Stimulated activated CD4-positive, alpha-beta T cell treated with anti-CD3 and anti-CD28 coated beads, Interleukin-15, amount 100 ng/mL, for 1 hour (primary cell): Measurements from ENCODE around the gene MS4A8.
"Not testable (repeated sequence)": the region's sequence is repeated elsewhere in the genome, so short reads cannot be mapped to it uniquely, and the experiment has no call there.

Experiments used
- DNase-seq, 2 donors: peaks; one replicate each; pipeline ENCODE4 v3.0.0-alpha.2; 2020; ENCODE audit warnings: low read depth in 1 of 2, low spot score in 1 of 2

MS4A8 gene

DNA sequence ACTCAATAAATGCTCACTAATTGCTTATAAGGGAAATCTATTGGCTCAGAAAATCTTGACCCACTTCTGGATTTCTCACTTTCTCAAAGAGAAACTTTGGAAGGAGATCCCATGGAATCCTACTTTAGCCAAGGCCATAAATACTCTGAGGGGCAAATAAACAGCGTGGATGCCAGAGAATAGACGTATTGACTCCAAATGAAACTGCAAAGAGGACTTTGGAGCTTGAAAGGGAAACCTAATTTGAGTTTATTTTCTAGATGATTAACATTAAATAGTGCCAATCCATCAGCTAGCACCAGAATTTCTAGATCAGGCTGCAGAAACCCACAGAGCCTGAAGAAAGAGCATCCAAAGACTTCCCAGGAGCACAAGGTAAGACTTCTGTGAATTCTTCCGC lies 25.0 kb downstream of the MS4A8 start, which contains the start of gene MS4A18:
TSS of gene MS4A18 (plus strand) at position 301 of the 400 bp plus-strand sequence.
- DNase-seq = no peak

DNA sequence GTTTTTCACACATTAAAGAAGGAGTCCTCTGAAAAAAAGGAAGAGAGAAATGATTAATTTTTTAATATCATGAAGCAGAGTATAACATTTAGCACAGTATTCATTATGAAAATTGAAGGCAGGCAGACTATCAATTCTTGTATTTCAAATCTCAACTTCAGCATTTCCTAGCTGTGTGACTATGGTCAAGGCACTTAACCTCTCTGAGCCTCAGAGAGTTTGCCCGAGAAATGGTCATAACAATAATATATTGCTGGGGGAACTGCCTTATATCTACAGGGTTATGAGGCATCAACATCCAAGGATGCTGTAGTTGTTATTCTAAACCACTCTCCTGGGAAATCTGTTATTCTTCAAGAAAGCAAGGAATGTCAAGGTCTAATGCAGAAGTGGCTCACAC lies 26.2 kb downstream of the MS4A8 start:
- DNase-seq = no peak

DNA sequence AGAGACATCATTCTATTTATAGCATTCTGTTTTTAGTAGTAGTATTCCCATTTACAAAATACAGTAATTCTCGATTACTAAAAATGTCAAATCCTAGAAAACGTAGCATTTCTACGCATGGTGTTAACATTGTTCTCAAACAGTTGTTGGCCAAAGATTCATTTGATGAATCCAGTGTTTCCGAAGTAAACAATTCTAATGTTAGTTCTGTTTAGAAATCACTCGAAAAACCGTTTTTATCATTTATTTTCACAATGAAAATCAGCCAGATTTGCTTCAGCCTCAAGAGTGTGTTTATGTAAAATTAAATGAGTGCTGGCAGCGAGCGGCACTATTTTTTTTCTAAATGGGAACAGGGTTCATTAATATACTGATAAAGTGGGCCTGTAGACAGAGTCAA lies 32.2 kb downstream of the MS4A8 start:
- DNase-seq = no peak

DNA sequence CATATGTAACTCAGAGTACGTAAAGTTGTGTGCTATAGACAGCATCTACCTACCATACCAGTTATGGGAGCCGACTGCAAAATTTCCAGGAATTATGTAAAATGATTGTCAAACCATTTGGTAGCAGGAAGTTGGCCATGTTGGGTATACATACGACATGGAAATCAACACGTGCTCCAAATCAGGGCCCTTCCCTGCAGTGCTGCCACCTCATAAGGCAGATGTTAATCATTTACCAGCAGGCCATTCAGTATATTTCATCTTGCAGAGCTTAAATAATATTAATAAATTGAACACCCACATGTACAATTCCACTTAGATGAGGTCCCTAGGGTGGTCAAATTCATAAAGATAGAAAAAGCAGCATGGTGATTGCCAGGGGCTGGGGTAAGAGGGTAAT lies 34.9 kb downstream of the MS4A8 start:
- no peak for DNase-seq

DNA sequence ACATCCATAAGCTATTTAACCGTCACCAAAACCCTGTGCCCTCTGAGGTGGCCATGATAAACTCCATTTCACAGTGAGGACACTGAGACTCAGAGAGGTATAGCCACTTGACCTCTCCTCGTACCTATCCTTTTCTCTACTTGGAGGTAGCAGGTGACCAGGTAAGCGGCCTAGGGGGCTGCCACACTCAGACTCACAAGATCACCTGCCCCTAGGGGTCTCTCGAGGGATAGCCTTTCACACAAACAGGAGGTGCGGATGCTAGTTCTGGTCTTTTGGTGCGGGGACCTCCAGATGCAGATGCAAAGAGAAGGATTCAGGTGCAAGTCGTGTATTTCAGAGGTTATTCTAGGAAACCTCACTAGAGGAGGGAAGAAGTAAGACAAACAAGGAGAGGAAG lies 39.7 kb downstream of the MS4A8 start:
- DNase-seq = no peak

DNA sequence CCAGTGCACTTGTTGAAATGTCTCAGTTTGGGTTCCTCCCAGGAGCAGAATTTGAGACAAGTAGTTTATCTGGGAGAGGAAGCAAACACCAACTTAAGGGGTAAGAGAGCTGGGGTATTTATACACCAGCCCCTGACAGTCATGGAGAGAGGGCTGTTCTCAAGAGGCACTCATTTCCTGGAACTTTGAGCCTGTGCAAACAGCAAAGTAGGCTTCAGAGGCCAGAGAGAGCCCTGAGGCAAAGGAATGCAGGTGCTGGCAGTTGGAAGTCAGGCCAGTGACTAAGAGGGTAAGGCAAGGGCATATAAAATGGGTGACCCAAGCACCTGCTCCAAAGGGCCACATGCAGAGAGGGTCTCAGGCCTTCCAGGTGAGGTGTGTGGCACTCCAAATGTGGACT lies 41.2 kb downstream of the MS4A8 start:
- no peak for DNase-seq

DNA sequence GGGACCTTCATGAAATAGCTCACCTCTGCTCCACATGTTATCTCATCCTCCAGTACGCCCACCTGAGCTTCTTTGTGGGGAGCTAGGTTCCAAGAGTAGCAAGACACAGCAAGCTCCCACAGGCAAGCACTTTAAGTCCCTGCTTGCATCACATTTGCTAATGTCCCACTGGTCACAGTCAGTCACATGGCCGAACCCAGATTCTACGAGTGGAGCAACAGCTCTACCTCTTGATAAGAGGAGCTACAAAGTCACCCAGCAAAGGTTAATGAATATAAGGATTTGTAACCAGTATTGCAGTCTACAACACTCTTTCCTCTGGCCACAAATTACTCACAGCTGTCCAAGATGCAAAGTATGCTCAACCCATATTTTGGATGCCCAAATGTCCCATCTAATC lies 42.0 kb downstream of the MS4A8 start:
- no peak for DNase-seq

DNA sequence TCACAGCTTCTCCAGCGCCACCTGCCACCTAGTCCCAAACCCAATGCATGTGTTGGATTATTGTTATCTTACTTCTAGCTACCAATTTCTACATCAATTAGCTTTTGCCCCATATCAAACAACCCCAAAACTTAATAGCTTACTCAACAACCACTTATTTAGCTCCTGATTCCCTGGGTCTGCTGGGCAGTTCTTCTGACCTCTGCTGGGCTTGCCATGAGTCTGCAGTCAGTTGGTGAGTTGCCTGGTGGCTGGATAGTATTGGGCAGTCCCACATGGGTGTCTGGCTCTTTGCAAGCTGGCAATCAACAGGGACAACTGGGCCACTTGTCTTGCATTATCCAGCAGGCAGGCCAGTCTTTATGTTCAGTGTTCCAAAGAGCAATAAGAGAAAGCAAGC lies 43.6 kb downstream of the MS4A8 start:
- DNase-seq = no peak

DNA sequence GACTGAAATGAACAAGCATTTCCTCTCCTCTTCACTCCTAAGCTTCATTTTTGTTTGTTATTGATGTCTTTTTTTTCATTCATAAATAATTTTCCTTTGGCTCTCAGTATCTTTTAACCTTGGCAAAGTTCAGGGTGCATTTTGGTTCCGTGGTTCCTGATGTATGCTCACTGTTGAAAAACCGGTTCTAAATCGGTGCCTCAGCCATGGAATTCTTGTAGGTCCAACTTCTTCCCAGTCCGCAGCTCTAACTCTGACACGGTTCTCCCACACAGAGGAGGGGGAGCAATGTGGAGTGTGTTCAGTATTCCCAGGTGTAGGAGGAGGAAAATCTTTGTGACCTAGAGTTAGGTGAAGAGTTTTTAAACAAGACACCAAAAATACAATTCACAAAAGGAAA lies 44.7 kb downstream of the MS4A8 start:
- no peak for DNase-seq

DNA sequence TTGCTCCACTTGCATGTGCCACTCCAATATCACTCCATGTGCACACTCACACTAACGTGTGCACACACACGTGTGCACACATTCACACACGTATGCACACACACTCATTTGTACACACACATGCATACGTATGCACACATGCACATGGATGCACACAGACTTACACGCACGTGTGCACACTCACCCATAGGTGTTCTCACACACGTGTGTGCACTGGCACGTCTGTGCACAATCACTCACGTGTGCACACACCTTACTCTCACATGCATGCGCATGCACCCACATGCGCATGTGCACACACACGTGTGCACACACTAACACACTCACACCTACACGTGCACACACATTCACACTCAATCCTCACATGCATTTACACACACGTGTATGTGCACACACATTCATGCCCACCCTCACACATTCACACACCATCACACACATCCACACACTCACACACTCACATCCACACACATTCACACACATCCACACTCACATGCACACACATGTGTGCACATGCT lies 48.0 kb downstream of the MS4A8 start:
- no peak for DNase-seq

DNA sequence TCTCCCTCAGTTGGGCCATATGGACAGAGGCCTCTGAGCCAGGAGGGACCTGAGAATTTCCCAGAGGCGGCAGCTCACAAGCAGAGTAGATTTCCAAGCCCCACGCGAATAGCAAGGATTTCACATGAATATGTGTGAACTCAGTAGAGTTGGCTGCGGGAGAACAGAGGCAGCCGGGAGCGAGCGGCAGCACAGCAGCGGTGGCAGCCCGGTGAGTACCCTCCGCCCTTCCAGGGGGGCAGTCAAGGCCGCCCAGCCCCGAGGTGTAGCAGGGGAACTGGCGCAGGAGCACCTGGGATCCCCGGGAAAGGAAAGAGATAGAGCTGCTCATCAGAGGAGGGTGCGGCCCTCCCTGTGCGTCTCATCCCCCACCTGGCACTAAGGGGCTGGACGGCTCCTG lies 48.8 kb downstream of the MS4A8 start:
- DNase-seq = no peak

DNA sequence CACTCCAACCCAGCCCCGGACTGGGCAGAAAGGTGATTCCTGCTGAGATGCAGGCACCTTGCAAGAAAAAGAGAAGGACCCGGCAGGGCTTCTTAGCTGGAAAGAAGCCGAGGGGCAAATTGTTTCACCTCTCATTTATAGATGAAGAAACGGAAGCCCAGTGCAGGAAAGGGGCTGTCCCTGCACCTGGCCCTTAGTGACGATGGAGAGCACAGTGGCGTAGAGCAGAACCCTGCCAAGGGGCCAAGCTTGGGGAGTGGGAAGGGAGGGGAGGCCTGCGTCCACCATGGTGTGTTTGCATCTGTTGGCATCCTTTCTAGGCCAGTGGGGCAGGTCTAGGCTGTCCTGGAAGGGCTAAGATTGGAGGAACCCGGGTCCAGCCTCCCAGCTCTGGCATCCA lies 49.4 kb downstream of the MS4A8 start:
- no peak for DNase-seq

DNA sequence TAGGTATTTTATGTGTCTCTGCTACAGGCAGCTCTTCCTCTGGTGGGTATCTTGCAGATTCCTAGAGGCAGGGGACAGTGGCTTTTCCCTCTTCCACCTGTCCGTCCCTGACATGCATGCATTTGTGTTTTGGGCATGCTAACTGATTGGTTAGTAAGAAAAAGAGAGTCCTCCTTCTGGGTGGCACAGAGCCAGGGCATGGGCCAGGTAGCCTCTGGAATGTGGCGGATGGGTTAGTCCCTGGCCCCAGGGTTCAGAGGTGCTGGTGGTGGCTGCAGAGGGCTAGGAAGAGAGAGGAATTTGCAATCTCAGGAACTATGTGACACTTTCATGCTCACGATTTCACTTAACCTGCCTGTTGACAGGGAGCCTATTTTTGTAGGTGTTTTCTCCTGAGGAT lies 51.5 kb downstream of the MS4A8 start:
- DNase-seq = no peak

DNA sequence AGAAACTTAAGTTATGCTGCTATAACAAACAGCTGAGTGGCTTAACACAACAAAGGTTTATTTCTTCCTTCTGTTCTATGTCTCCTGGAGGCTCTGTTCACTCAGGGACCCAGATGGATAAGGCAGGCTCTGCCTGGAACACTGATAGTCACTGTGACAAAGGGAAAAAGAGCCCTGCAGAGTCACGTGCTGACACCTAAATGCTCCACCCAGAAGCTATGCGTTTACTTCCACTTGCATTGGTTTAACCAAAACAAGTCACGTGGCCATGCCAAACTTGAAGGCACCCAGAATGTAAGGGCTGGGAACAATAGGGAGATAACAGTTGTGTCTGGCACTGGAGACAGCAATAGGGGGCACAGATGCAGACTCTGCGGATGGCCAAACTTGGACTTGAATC lies 53.9 kb downstream of the MS4A8 start:
- DNase-seq = no peak

DNA sequence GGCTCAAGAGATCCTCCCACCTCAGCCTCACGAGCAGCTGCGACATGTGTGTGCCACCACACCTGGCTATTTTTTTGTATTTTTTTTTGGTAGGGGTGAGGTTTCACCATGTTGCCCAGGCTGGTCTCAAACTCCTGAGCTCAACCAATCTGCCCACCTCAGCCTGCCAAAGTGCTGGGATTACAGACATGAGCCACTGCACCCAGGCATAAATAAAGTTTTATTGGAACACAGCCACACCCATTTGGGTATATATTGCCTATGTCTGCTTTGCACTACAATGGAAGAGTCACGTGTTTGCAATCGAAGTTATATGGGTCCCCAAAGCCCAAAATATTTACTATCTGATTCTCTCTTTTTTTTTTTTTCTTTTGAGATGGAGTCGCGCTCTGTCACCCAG lies 55.5 kb downstream of the MS4A8 start:
- no peak for DNase-seq

DNA sequence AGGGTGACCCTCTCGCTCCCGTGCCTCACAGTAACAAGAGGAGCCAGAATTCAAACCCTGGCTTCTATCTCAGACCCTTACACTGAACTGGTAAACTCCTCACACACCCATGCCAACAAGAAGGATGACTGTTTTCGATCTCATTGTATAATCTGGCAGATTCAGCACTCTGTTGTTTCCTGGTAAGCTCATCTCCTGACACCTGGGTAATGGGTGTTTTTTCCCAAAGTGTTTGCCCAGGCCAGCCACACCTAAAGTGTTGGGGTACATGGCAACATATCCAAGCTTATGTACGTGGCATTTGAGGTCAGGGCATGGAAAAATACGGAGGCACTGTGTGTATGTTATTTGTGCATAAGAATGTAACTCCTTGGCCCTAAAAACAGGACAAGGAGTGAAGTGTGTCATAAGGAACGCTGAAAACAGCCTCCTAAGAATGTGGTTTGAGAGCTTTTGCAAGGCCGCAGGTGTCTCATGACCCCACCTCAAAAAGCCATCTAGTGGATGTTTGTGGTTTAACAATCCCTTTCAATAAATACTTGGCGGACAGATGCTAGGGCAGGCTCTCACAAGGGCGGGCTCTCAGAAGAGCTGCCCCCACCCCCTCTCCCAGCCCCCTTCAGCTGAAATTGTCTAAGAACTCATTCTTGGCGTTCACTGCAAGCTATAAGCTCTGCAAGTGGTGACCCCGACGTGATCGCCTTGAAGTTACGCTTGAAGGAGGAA lies 57.1 kb downstream of the MS4A8 start, which contains the start of gene MS4A15:
TSS of gene MS4A15 (plus strand) at position 561 of the 726 bp plus-strand sequence. CDS start 6,867 bp downstream, outside the sequence.
- no peak for DNase-seq

DNA sequence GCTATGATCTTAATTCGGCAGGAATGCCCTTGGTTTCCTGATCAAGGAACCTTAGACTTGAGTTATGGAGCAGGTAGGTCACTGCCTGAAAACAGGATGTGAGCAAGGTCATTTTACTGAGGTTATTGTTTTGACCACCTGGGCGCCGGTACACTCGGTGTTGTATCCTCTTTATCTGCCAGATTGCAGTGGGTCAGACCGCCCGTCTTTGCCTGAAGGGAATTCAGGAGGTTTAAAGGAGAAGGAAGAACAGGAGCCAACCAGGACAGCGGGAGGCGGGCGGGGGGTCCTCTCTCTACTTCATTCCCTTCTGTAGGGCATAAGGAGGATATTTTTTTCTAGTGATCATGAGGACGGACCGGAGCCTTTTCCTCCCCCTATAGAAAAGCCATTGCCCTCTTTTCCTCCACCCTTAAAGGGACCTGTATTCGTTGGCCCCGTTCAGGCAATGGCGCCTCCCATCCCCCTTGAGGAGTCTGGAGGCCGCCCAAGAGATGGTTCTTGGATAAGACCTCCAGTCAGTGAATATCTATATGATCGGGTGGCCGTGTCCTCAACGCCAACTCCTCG lies 57.9 kb downstream of the MS4A8 start:
- DNase-seq = no peak

DNA sequence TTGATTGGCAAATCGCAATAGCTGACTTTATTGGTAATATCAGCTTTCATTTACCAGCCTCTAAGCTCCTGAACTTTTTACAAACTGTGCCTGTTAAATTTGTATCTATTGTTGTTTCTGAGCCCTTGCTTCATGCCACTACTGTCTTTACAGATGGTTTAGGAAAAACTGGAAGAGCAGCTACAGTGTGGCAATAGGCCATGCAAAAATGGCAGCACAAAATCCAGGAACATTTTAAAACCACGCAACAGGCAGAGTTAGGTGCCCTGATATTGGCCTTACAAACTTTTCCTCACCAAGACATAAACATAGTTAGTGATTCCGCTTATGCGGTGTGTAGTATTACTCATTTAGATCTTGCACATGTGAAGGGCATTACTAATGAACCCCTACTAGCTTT lies 59.3 kb downstream of the MS4A8 start:
- not testable (repeated sequence) for DNase-seq

DNA sequence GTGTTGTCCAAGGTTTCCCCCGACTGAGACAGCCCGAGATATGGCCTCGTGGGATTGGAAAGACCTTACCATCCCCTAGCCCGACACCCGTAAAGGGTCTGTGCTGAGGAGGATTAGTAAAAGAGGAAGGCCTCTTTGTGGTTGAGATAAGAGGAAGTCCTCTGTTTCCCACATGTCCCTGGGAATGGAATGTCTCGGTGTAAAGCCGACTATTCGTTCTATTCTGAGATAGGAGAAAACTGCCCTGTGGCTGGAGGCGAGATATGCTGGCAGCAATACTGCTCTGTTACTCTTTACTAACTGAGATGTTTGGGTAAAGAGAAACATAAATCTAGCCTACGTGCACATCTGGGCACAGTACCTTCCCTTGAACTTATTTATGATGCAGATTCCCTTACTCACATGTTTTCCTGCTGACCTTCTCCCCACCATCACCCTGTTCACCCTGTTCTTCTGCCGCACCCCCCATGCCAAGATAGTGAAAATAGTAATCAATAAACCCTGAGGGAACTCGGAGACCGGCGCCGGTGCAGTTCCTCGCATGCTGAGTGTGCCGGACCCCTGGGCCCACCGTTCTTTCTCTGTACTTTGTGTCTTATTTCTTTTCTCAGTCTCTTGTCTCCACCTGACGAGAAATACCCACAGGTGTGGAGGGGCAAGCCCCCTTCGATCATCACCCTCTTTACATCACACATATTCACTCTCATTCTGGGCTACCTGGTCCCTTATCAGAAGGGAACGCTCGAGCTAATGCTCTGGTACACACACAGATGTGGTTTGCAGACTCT lies 60.2 kb downstream of the MS4A8 start:
- not testable (repeated sequence) for DNase-seq

DNA sequence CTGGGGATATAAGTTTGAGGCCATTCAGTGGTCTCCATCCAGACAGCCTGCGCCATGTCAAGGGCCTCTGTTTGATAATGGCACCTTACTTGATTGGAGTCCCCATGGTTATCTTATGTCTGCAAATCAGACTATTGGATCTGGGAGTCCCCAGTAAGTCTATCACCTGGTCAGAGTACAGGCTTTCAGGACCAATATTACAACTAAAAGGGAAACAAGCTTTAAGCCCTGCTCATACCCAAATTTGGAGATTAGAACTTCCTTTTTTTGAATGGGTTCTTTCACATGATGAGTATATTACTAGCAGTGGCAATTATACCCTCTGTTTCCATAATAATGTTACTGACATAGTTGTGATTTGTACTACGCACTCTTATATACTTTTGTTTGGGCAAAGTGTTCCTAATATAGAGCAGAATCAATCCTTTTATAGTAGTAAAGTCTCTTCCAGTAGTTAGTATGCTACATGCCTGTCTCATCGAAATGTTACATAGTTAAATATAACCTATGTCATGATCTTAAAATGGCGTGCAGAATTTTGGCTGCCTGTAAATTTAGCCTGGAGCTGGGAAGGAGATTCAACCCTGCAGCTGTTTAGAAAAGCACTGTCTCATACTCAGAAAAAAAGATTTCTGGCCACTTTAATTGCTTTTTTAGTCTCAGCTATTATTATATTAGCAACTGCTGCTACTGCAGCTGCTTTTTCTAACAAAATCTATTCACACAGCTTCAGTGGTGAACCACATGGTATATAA lies 62.2 kb downstream of the MS4A8 start:
- DNase-seq = no peak
